Suprapubic skin (tissue), 4 donors: ENCODE results near the gene WDR27.

Experiments used
- CTCF ChIP-seq, 2 donors: fragments of 200-600 bp in 1 of 2; fragments of 450-650 bp in 1 of 2; sonication (generic) in 1 of 2; IDR thresholded peaks; one replicate each; pipeline ENCODE4 v1.5.1; 2016 to 2019; ENCODE audit warnings: antibody characterized with exemption in 2 of 2, mild to moderate bottlenecking in 1 of 2, moderate library complexity in 1 of 2
- EP300 ChIP-seq: sonication (generic); formaldehyde crosslinking; IDR thresholded peaks from one replicate; pipeline ENCODE4 v1.6.1; 2017; ENCODE audit warnings: antibody characterized with exemption
- POLR2A ChIP-seq, 2 donors: fragments of 450-650 bp; IDR thresholded peaks; one replicate each; pipeline ENCODE4 v1.6.1; 2017; ENCODE audit warnings: antibody characterized with exemption in 2 of 2, mild to moderate bottlenecking in 2 of 2, moderate library complexity in 2 of 2
- POLR2AphosphoS5 ChIP-seq, 3 donors: sonication (generic); formaldehyde crosslinking; IDR thresholded peaks; one replicate each; pipeline ENCODE4 v1.6.1; 2017; ENCODE audit warnings: antibody characterized with exemption in 3 of 3

GRCh38 chr6:169490830-169491229 lies 211.0 kb downstream of the WDR27 start:
- no peak for TF ChIP-seq POLR2A (IDR thresholded peaks at IDR 0.05)
- no peak for TF ChIP-seq CTCF (IDR thresholded peaks at IDR 0.05)
- no peak for TF ChIP-seq EP300
- TF ChIP-seq POLR2AphosphoS5 (IDR thresholded peaks at IDR 0.05), result no peak
